WTC11 (cell line): ENCODE results near the gene UBL5.

Experiments
- CTCF ChIP-seq: fragments of 200-600 bp; IDR thresholded peaks from 2 replicates; pipeline ENCODE4 v1.8.0; 2022; ENCODE audit warnings: antibody characterized with exemption
- ETV6 ChIP-seq: sonication (generic); formaldehyde crosslinking; IDR thresholded peaks from 2 replicates; pipeline ENCODE4 v1.8.1; 2022; ENCODE audit warnings: mild to moderate bottlenecking, missing genetic modification reagents
- ZNF138 ChIP-seq: sonication (generic); formaldehyde crosslinking; conservative IDR thresholded peaks from 2 replicates; pipeline ENCODE4 v1.8.1; 2022; ENCODE audit warnings: mild to moderate bottlenecking, moderate library complexity, missing genetic modification reagents
- ZNF425 ChIP-seq: fragments of 250-450 bp; sonication (Bioruptor Pico); conservative IDR thresholded peaks from 2 replicates; pipeline ENCODE4 v1.9.0; 2021; ENCODE audit warnings: mild to moderate bottlenecking

- no peak for TF ChIP-seq ETV6
- no peak for TF ChIP-seq CTCF
- TF ChIP-seq ZNF138 = no peak
- no peak for TF ChIP-seq ZNF425
Observed at GRCh38 chr19:9834307-9834725, 6.6 kb downstream of the UBL5 start.
